GM10248 (cell line): ENCODE results near the gene PLCB3.
"Not testable (repeated sequence)": the region's sequence is repeated elsewhere in the genome, so short reads cannot be mapped to it uniquely, and the experiment has no call there.

Experiments
- CTCF ChIA-PET: fragments of 300-600 bp; sonication (Branson Sonifier 250); formaldehyde crosslinking; extraction: SDS; loops from one replicate; lab custom pipeline; 2021; ENCODE audit warnings: antibody characterized with exemption; lab: Yijun Ruan, JAX
- POLR2A ChIA-PET: fragments of 350-650 bp; sonication (Branson Sonifier 250); formaldehyde crosslinking; extraction: SDS; loops from one replicate; lab custom pipeline; 2020; ENCODE audit warnings: antibody characterized with exemption; lab: Yijun Ruan, JAX
- DNase-seq: peaks from one replicate; pipeline ENCODE4 v3.0.0; 2012; ENCODE audit errors: extremely low spot score
- CTCF ChIP-seq: IDR thresholded peaks from 2 replicates; pipeline ENCODE4 v1.5.1; 2012; ENCODE audit warnings: mild to moderate bottlenecking, low read depth; ENCODE audit errors: extremely low read depth, missing control alignments, control extremely low read depth

The PLCB3 gene

GRCh38 chr11:64305075-64305690 lies 53.9 kb downstream of the PLCB3 start, which contains the start of gene ESRRA:
ESRRA (plus strand) TSS chr11:64305524; CDS start chr11:64307180, 1,656 bp downstream.
- no peak for TF ChIP-seq CTCF
- CTCF ChIA-PET, result interaction anchor here (0.7 to 5.8 kb wide), 31 partner anchors 8 to 383 kb away, joined by 3 to 219 read pairs (median 8); partner anchors contain the start of genes BAD, CCDC88B, FERMT3 and GPR137
- DNase-seq, result peak; percentile 99
- POLR2A ChIA-PET, result interaction anchor here (0.6 to 2.0 kb wide), 4 partner anchors 13 to 120 kb away, joined by 3 to 18 read pairs (median 7); partner anchors contain the start of genes PRDX5, STIP1 and TRMT112

DNA sequence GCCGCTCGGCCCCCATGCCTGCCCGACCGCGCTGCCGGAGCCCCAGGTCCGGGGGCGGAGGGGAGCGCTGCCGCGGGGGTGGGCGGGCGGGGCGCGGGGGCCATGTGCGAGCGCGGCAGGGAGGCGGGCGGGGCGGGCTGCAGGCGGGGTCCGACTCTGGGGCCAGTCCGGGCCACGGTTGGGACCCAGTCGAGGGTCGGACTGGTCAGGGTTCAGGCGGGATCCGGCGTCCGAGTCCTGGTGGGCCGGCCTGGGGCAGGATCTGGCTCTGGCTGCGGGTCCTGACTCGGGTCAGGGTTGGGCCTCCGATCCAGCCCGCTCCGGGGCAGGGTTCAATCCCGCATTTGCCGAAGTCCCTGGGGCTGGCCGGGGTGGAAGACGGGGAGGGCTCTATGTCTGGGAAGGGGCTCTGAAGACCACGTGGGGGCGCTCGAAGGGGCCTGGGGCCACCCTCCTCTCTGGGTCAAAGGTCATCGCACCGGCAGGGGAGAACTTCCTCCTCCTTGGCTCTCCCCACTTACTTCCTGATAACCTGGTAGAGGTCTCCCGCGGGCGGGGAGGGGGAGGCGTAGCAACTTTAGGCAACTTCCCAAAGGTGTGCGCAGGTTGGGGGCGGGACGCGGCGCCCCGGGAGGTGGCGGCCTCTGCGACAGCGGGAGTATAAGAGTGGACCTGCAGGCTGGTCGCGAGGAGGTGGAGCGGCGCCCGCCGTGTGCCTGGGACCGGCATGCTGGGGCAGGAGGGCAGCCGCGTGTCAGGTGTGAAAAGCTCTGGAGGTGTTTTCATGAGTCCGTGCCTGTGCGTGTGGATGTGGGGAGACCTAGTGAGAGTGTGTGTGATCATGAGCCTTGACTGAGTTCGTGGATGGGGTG lies 54.6 kb downstream of the PLCB3 start:
- TF ChIP-seq CTCF, result peak; percentile 41
- ChIA-PET POLR2A (interaction anchor here (2.0 kb wide), 1 partner anchor 12 kb away, joined by 18 read pairs; the partner anchor contains the start of genes PRDX5 and TRMT112), CTCF (interaction anchor here (1.3 to 5.8 kb wide), 11 partner anchors 11 to 305 kb away, joined by 4 to 219 read pairs (median 20); partner anchors contain the start of genes BAD, FERMT3, GPR137 and KCNK4)
- DNase-seq, result peak; percentile 49

DNA sequence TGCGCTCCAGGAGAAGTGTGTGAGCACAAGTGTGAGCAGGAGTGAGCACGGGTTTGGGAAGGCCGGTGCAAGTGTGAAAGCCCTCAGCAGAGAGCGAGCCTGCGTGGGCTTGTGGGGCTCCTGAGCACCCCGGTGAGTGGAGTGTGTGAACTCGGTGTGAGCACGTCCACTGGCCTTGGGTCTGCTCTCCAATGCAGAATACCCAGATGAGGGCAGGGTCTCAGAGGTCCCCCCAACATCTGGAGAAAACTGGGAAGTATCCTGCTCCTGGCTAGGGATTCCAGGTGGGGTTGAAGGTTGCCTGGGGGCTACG lies 55.2 kb downstream of the PLCB3 start:
- no peak for DNase-seq
- ChIA-PET POLR2A (no interaction called here), CTCF (interaction anchor here (1.4 to 2.6 kb wide), 2 partner anchors 11 to 35 kb away, joined by 5 to 11 read pairs; partner anchors contain the start of genes PRDX5 and TRMT112)
- TF ChIP-seq CTCF, result no peak

GRCh38 chr11:64306876-64307622 lies 55.7 kb downstream of the PLCB3 start:
- ChIA-PET CTCF (interaction anchor here (1.1 to 2.6 kb wide), 5 partner anchors 10 to 103 kb away, joined by 3 to 11 read pairs (median 3); partner anchors contain the start of genes PLCB3, PRDX5 and TRMT112), POLR2A (interaction anchor here (1.0 kb wide), 1 partner anchor 10 kb away, joined by 3 read pairs; the partner anchor contains the start of gene TRMT112)
- TF ChIP-seq CTCF, result no peak
- no peak for DNase-seq

DNA sequence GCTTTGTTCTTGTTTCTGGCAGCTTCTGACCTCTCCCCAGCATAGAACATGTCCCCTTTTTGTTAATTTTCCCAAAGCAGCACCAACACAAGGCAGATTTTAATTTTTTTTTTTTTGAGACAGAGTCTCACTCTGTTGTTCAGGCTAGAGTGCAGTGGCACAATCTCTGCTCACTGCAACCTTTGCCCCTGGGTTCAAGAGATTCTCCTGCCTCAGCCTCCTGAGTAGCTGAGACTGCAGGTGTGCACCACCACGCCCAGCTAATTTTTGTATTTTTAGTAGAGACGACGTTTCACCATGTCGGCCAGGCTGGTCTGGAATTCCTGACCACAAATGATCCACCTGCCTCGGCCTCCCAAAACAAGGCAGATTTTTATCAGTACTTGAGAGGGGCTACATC lies 56.5 kb downstream of the PLCB3 start:
- POLR2A ChIA-PET, result interaction anchor here (1.0 kb wide), 1 partner anchor 10 kb away, joined by 3 read pairs; the partner anchor contains the start of gene TRMT112
- not testable (repeated sequence) for DNase-seq
- CTCF ChIA-PET, result interaction anchor here (1.1 to 2.6 kb wide), 4 partner anchors 9 to 104 kb away, joined by 3 to 11 read pairs (median 3); partner anchors contain the start of genes PLCB3, PRDX5 and TRMT112

GRCh38 chr11:64312947-64313346 lies 61.6 kb downstream of the PLCB3 start:
- DNase-seq, result no peak
- no peak for TF ChIP-seq CTCF
- POLR2A ChIA-PET, result interaction anchor here (0.9 kb wide), 2 partner anchors 42 to 72 kb away, joined by 3 to 8 read pairs; partner anchors contain the start of gene FKBP2
- CTCF ChIA-PET, result interaction anchor here (1.0 to 2.7 kb wide), 5 partner anchors 9 to 44 kb away, joined by 3 to 16 read pairs (median 7); no protein-coding TSS in a partner anchor
